Subcutaneous abdominal adipose tissue (tissue), 5 donors: ENCODE results near the gene PMEL.

Source experiments
- H3K27ac ChIP-seq: one replicate; pipeline ENCODE4 v1.7.0; 2013; ENCODE audit warnings: low read depth, mild to moderate bottlenecking, inconsistent platforms, low read length, moderate library complexity
- H3K27me3 ChIP-seq, 5 donors: one replicate each; pipeline ENCODE4 v1.7.0; 2013; ENCODE audit warnings: low read length in 5 of 5, inconsistent platforms in 1 of 5; ENCODE audit not compliant: control insufficient read depth in 5 of 5, insufficient read depth in 4 of 5
- H3K36me3 ChIP-seq, 5 donors: one replicate each; pipeline ENCODE4 v1.7.0; 2013; ENCODE audit warnings: low read length in 5 of 5; ENCODE audit not compliant: control insufficient read depth in 5 of 5, insufficient read depth in 5 of 5
- H3K4me1 ChIP-seq, 5 donors: one replicate each; pipeline ENCODE4 v1.7.0; 2013; ENCODE audit warnings: low read length in 5 of 5, mild to moderate bottlenecking in 3 of 5, moderate library complexity in 1 of 5; ENCODE audit not compliant: control insufficient read depth in 5 of 5, insufficient read depth in 5 of 5
- H3K4me3 ChIP-seq, 5 donors: one replicate each; pipeline ENCODE4 v1.7.0; 2013; ENCODE audit warnings: low read length in 5 of 5, low read depth in 1 of 5
- H3K9ac ChIP-seq, 5 donors: one replicate each; pipeline ENCODE4 v1.7.0; 2013; ENCODE audit warnings: low read length in 5 of 5, mild to moderate bottlenecking in 4 of 5, moderate library complexity in 3 of 5
- H3K9me3 ChIP-seq, 5 donors: one replicate each; pipeline ENCODE4 v1.7.0; 2013; ENCODE audit warnings: low read length in 5 of 5; ENCODE audit not compliant: control insufficient read depth in 5 of 5
- donor health status: healthy.
- donor health status: healthy.
- donor health status: healthy.
- donor health status: healthy.
- donor health status: healthy.

Gene PMEL

GRCh38 chr12:55955800-55956508 lies 9.9 kb downstream of the PMEL start:
- H3K9me3 ChIP-seq: no peaks in the 10 kb centered on the region
- H3K27ac ChIP-seq: no peak overlapping the region
- H3K36me3 ChIP-seq: peaks cover 0 to 33% (median 20%) of the 10 kb centered on the region in 5 donors
- H3K4me1 ChIP-seq: no peaks in the 10 kb centered on the region
- H3K9ac ChIP-seq: no peak overlapping the region
- no peak overlapping the region for H3K4me3 ChIP-seq
- no peaks in the 10 kb centered on the region for H3K27me3 ChIP-seq

GRCh38 chr12:55955344-55955743 lies 10.5 kb downstream of the PMEL start:
- Histone ChIP-seq H3K4me1 (no peaks in the 10 kb centered on the region), H3K9me3 (no peaks in the 10 kb centered on the region), H3K27me3 (no peaks in the 10 kb centered on the region), H3K27ac (no peak overlapping the region), H3K36me3 (peaks cover 0 to 33% (median 20%) of the 10 kb centered on the region in 5 donors), H3K9ac (no peak overlapping the region), H3K4me3 (no peak overlapping the region)

GRCh38 chr12:55946553-55946952 lies 19.3 kb downstream of the PMEL start:
- no peak overlapping the region for H3K9ac ChIP-seq
- no peak overlapping the region for H3K4me3 ChIP-seq
- H3K36me3 ChIP-seq: peaks cover 0 to 19% (median 5%) of the 10 kb centered on the region in 5 donors
- no peaks in the 10 kb centered on the region for H3K4me1 ChIP-seq
- H3K27ac ChIP-seq: no peak overlapping the region
- no peaks in the 10 kb centered on the region for H3K9me3 ChIP-seq
- H3K27me3 ChIP-seq: no peaks in the 10 kb centered on the region

GRCh38 chr12:55942577-55943136 lies 23.2 kb downstream of the PMEL start:
- no peak overlapping the region for H3K27ac ChIP-seq
- no peak overlapping the region for H3K4me3 ChIP-seq
- peaks cover 0 to 9% (median 8%) of the 10 kb centered on the region in 5 donors for H3K4me1 ChIP-seq
- no peak overlapping the region for H3K9ac ChIP-seq
- peaks cover 0 to 14% (median 5%) of the 10 kb centered on the region in 5 donors for H3K36me3 ChIP-seq
- no peaks in the 10 kb centered on the region for H3K9me3 ChIP-seq
- no peaks in the 10 kb centered on the region for H3K27me3 ChIP-seq

- H3K27me3 ChIP-seq: no peaks in the 10 kb centered on the region
- H3K9me3 ChIP-seq: no peaks in the 10 kb centered on the region
- no peak overlapping the region for H3K9ac ChIP-seq
- H3K27ac ChIP-seq: no peak overlapping the region
- peaks cover 0 to 9% (median 8%) of the 10 kb centered on the region in 5 donors for H3K4me1 ChIP-seq
- peaks cover 0 to 14% (median 5%) of the 10 kb centered on the region in 5 donors for H3K36me3 ChIP-seq
- no peak overlapping the region for H3K4me3 ChIP-seq
These were observed 23.8 kb downstream of the PMEL start for GRCh38 chr12:55942055-55942454.

- Histone ChIP-seq H3K27me3 (peaks cover 0 to 4% (median 0%) of the 10 kb centered on the region in 5 donors), H3K4me1 (peaks cover 0 to 16% (median 8%) of the 10 kb centered on the region in 5 donors), H3K27ac (no peak overlapping the region), H3K4me3 (peak overlapping the region in 4 of 5 donors; percentile 24 to 55 (median 34)), H3K9ac (peak overlapping the region in 3 of 5 donors; percentile 1 to 26 (median 25)), H3K9me3 (no peaks in the 10 kb centered on the region), H3K36me3 (peaks cover 0 to 11% (median 5%) of the 10 kb centered on the region in 5 donors)
These were observed 25.6 kb downstream of the PMEL start for GRCh38 chr12:55940065-55940732.

- Histone ChIP-seq H3K36me3 (peaks cover 0 to 11% (median 5%) of the 10 kb centered on the region in 5 donors), H3K9me3 (no peaks in the 10 kb centered on the region), H3K27ac (no peak overlapping the region), H3K9ac (no peak overlapping the region), H3K27me3 (peaks cover 0 to 6% (median 0%) of the 10 kb centered on the region in 5 donors), H3K4me3 (no peak overlapping the region), H3K4me1 (peaks cover 0 to 20% (median 11%) of the 10 kb centered on the region in 5 donors)
These were observed 26.9 kb downstream of the PMEL start for GRCh38 chr12:55938826-55939501.

GRCh38 chr12:55937981-55938380 lies 27.9 kb downstream of the PMEL start:
- Histone ChIP-seq H3K9me3 (no peaks in the 10 kb centered on the region), H3K4me3 (no peak overlapping the region), H3K27ac (no peak overlapping the region), H3K27me3 (peaks cover 0 to 6% (median 0%) of the 10 kb centered on the region in 5 donors), H3K4me1 (peaks cover 0 to 21% (median 11%) of the 10 kb centered on the region in 5 donors), H3K36me3 (peaks cover 0 to 11% (median 4%) of the 10 kb centered on the region in 5 donors), H3K9ac (no peak overlapping the region)

- Histone ChIP-seq H3K27ac (no peak overlapping the region), H3K4me1 (peaks cover 0 to 39% (median 28%) of the 10 kb centered on the region in 5 donors), H3K9ac (peak overlapping the region in 2 of 5 donors; percentile 19 to 27), H3K36me3 (no peaks in the 10 kb centered on the region), H3K27me3 (peaks cover 0 to 10% (median 0%) of the 10 kb centered on the region in 5 donors), H3K9me3 (no peaks in the 10 kb centered on the region), H3K4me3 (peak overlapping the region in 4 of 5 donors; percentile 2 to 39 (median 34))
These were observed 30.1 kb downstream of the PMEL start for GRCh38 chr12:55935738-55936151.
